Upper lobe of left lung (tissue), 4 donors: ENCODE results near the gene ATG2B.

Source experiments
- CTCF ChIP-seq, 6 experiments: fragments of 450-650 bp in 4 of 6; fragments of 200-600 bp in 2 of 6; sonication (generic) in 2 of 6; IDR thresholded peaks; one replicate each; pipeline ENCODE4 v1.5.1; 2016 to 2019; ENCODE audit warnings: antibody characterized with exemption in 6 of 6
- EP300 ChIP-seq, 4 donors: sonication (generic); formaldehyde crosslinking; IDR thresholded peaks; one replicate each; pipeline ENCODE4 v1.5.1; 2017; ENCODE audit warnings: antibody characterized with exemption in 4 of 4, control low read depth in 2 of 4
- POLR2A ChIP-seq, 4 donors: fragments of 450-650 bp; IDR thresholded peaks; one replicate each; pipeline ENCODE4 v1.5.1; 2016 to 2017; ENCODE audit warnings: antibody characterized with exemption in 4 of 4, mild to moderate bottlenecking in 2 of 4
- POLR2AphosphoS5 ChIP-seq, 2 donors: sonication (generic); formaldehyde crosslinking; IDR thresholded peaks; one replicate each; pipeline ENCODE4 v1.5.1; 2017; ENCODE audit warnings: antibody characterized with exemption in 2 of 2

GRCh38 chr14:96408608-96409007, 45.5 kb upstream of the ATG2B start:
- no peak for TF ChIP-seq CTCF (IDR thresholded peaks at IDR 0.05)
- no peak for TF ChIP-seq POLR2A (IDR thresholded peaks at IDR 0.05)
- no peak for TF ChIP-seq POLR2AphosphoS5 (IDR thresholded peaks at IDR 0.05)
- TF ChIP-seq EP300 (IDR thresholded peaks at IDR 0.05), result no peak
